NCI-H1092 (cell line): ENCODE measurements around the gene RSRP1.
"Not testable (repeated sequence)": the region's sequence is repeated elsewhere in the genome, so short reads cannot be mapped to it uniquely, and the experiment has no call there.

Source experiments
- DNase-seq: peaks from one replicate; lab custom pipeline; 2025; lab: John Stamatoyannopoulos, UW

The RSRP1 gene

GRCh38 chr1:25247024-25247828, at the start of gene RSRP1:
Gene RSRP1 (minus strand): TSS chr1:25247454. CDS start chr1:25246963, 491 bp downstream.
- peak; percentile 100 for DNase-seq

GRCh38 chr1:25296501-25296900, 49.2 kb upstream of the RSRP1 start:
- DNase-seq: not testable (repeated sequence)

- not testable (repeated sequence) for DNase-seq
Observed at GRCh38 chr1:25294889-25295826, 47.9 kb upstream of the RSRP1 start.

GRCh38 chr1:25293426-25293825, 46.2 kb upstream of the RSRP1 start:
- not testable (repeated sequence) for DNase-seq

GRCh38 chr1:25290043-25290442, 42.8 kb upstream of the RSRP1 start:
- not testable (repeated sequence) for DNase-seq

- DNase-seq: not testable (repeated sequence)
Observed at GRCh38 chr1:25288573-25289101, 41.4 kb upstream of the RSRP1 start.

- DNase-seq: not testable (repeated sequence)
Observed at GRCh38 chr1:25287164-25287563, 39.9 kb upstream of the RSRP1 start.

- not testable (repeated sequence) for DNase-seq
Observed at GRCh38 chr1:25285862-25286261, 38.6 kb upstream of the RSRP1 start.

- DNase-seq: not testable (repeated sequence)
Observed at GRCh38 chr1:25279693-25280111, 32.4 kb upstream of the RSRP1 start.

- DNase-seq: not testable (repeated sequence)
Observed at GRCh38 chr1:25278790-25279189, 31.5 kb upstream of the RSRP1 start.

GRCh38 chr1:25278358-25278757, 31.1 kb upstream of the RSRP1 start:
- DNase-seq: not testable (repeated sequence)

GRCh38 chr1:25277295-25277694, 30.0 kb upstream of the RSRP1 start:
- DNase-seq: not testable (repeated sequence)

GRCh38 chr1:25275648-25276047, 28.4 kb upstream of the RSRP1 start:
- not testable (repeated sequence) for DNase-seq

- not testable (repeated sequence) for DNase-seq
Observed at GRCh38 chr1:25272238-25272637, 25.0 kb upstream of the RSRP1 start, which contains the start of gene RHD. Gene RHD (plus strand): TSS chr1:25272509. CDS start chr1:25272548, 39 bp downstream.

GRCh38 chr1:25268143-25268760, 21.0 kb upstream of the RSRP1 start:
- DNase-seq: not testable (repeated sequence)

GRCh38 chr1:25267288-25268142, 20.3 kb upstream of the RSRP1 start:
- peak; percentile 81 for DNase-seq

GRCh38 chr1:25266554-25267287, 19.5 kb upstream of the RSRP1 start:
- not testable (repeated sequence) for DNase-seq

- not testable (repeated sequence) for DNase-seq
Observed at GRCh38 chr1:25260336-25260735, 13.1 kb upstream of the RSRP1 start.

- not testable (repeated sequence) for DNase-seq
Observed at GRCh38 chr1:25259813-25260212, 12.6 kb upstream of the RSRP1 start.

GRCh38 chr1:25257196-25257595, 9.9 kb upstream of the RSRP1 start:
- no peak for DNase-seq
